OCI-LY7 (cell line): ENCODE data around the gene C2CD4D. TPM values are rescaled to one million over a fixed set of nuclear protein-coding genes. Genes with fewer than 3 reads are reported as not detected.

Source experiments
- BruUV-seq: library from RNA; stranded (reverse); fragments of 400-500 nt; replicated peaks from 2 replicates; lab custom pipeline; 2021; lab: Mats Ljungman, UMichigan
- CTCF ChIA-PET: fragments of 300-600 bp; sonication (Branson Sonifier 250); formaldehyde crosslinking; loops from one replicate; lab custom pipeline; 2022; ENCODE audit warnings: antibody characterized with exemption; ENCODE audit not compliant: unreplicated experiment; lab: Charles Lee
- POLR2A ChIA-PET: fragments of 300-600 bp; sonication (Branson Sonifier 250); formaldehyde crosslinking; loops from one replicate; lab custom pipeline; 2022; ENCODE audit warnings: antibody characterized with exemption; lab: Charles Lee
- DNase-seq: peaks from one replicate; pipeline ENCODE4 v3.0.0-alpha.2; 2015; ENCODE audit warnings: low spot score
- H2AFZ ChIP-seq: fragments of 200-600 bp; sonication (generic), shearing (Covaris generic); 2 replicates; pipeline ENCODE4 v1.6.1; 2014; ENCODE audit warnings: mild to moderate bottlenecking, antibody characterized with exemption, low read length, moderate library complexity
- H3K27ac ChIP-seq: fragments of 200-600 bp; sonication (generic); 2 replicates; pipeline ENCODE4 v1.5.1; 2014; ENCODE audit warnings: mixed run types, low read depth, mild to moderate bottlenecking, moderate library complexity, low read length, inconsistent platforms; ENCODE audit not compliant: poor library complexity, severe bottlenecking
- H3K36me3 ChIP-seq: fragments of 200-600 bp; sonication (generic); 2 replicates; pipeline ENCODE4 v1.6.1; 2014; ENCODE audit warnings: mild to moderate bottlenecking, antibody characterized with exemption, low read length, moderate library complexity, mixed read lengths; ENCODE audit not compliant: insufficient read depth
- H3K4me1 ChIP-seq: fragments of 200-600 bp; sonication (generic); 2 replicates; pipeline ENCODE4 v1.5.1; 2014; ENCODE audit warnings: mild to moderate bottlenecking, low read length; ENCODE audit not compliant: insufficient read depth, poor library complexity, severe bottlenecking
- H3K4me2 ChIP-seq: fragments of 200-600 bp; sonication (generic); 2 replicates; pipeline ENCODE4 v1.6.1; 2014; ENCODE audit warnings: mild to moderate bottlenecking, low read length
- H3K4me3 ChIP-seq: fragments of 200-600 bp; sonication (generic); 2 replicates; pipeline ENCODE4 v1.5.1; 2014; ENCODE audit warnings: mild to moderate bottlenecking, low read depth, low read length; ENCODE audit not compliant: poor library complexity, severe bottlenecking
- H3K79me2 ChIP-seq: fragments of 200-600 bp; sonication (generic); 2 replicates; pipeline ENCODE4 v1.6.1; 2016; ENCODE audit warnings: low read depth, mild to moderate bottlenecking, low read length, moderate library complexity, mixed read lengths; ENCODE audit not compliant: insufficient read depth
- H3K9me2 ChIP-seq: fragments of 200-600 bp; sonication (generic); 2 replicates; pipeline ENCODE4 v1.6.1; 2016; ENCODE audit warnings: mild to moderate bottlenecking, low read length, mixed read lengths; ENCODE audit not compliant: insufficient read depth
- H3K9me3 ChIP-seq: fragments of 200-600 bp; sonication (generic); 2 replicates; pipeline ENCODE4 v1.6.1; 2014; ENCODE audit warnings: mild to moderate bottlenecking, mixed run types, low read length, mixed read lengths
- H4K20me1 ChIP-seq: fragments of 200-600 bp; sonication (generic); 2 replicates; pipeline ENCODE4 v1.6.1; 2014; ENCODE audit warnings: mild to moderate bottlenecking, antibody characterized with exemption, low read length, moderate library complexity, mixed read lengths; ENCODE audit not compliant: insufficient read depth
- EZH2phosphoT487 ChIP-seq: fragments of 200-600 bp; sonication (generic); IDR thresholded peaks from 2 replicates; pipeline ENCODE4 v1.6.1; 2018; ENCODE audit warnings: low read depth, borderline replicate concordance, mild to moderate bottlenecking, mixed run types, antibody characterized with exemption, low read length, moderate library complexity, mixed read lengths
- intact Hi-C: fragments of 100-400 bp; cut with micrococcal nuclease; formaldehyde crosslinking; loops from one replicate; pipeline ENCODE4 v1.10.0; 2022; ENCODE audit not compliant: unreplicated experiment
- total RNA-seq, 2 experiments: library from RNA; depleted of rRNA in 1 of 2; stranded (reverse); fragments of >200 nt in 1 of 2; shearing (Covaris generic) in 1 of 2; gene quantifications; 2 replicates each; pipeline ENCODE4 v1.2.3, GENCODE V29; 2014 to 2022
- TF ChIP-seq, protein P1 (sequence below): fragments of 200-600 bp; sonication (generic); conservative IDR thresholded peaks from 2 replicates; pipeline ENCODE4 v1.5.1; 2014; ENCODE audit warnings: mild to moderate bottlenecking, antibody characterized with exemption, low read length, moderate library complexity, mixed read lengths

C2CD4D gene
- total RNA-seq, 2 experiments from 2014 or later = not detected

DNA sequence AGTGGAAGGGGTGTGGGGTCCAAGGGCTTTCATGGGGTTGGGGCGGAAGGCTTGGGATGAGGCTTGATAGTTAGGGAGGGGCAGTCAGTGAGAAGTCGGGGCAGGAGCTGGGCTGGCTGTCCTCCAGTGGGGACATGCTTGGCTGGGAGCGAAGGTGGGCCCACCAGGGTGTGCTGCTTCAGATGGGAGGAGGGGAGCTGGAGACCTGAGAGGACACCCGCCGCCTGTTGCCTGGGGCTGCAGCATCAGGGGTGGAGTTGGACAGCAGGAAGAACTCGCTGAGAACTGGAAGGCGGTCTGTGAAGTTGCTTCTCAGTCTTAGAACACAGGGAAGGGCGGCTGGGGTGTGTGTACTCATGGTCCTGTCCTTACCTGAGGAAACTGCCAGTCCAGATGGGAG, 12.3 kb upstream of the C2CD4D start:
- no peaks in the 10 kb centered on the region for H4K20me1 ChIP-seq
- no peak overlapping the region for H3K27ac ChIP-seq
- no peaks in the 10 kb centered on the region for H3K9me2 ChIP-seq
- intact Hi-C loops = no loop called here
- TF ChIP-seq, protein P1, sequence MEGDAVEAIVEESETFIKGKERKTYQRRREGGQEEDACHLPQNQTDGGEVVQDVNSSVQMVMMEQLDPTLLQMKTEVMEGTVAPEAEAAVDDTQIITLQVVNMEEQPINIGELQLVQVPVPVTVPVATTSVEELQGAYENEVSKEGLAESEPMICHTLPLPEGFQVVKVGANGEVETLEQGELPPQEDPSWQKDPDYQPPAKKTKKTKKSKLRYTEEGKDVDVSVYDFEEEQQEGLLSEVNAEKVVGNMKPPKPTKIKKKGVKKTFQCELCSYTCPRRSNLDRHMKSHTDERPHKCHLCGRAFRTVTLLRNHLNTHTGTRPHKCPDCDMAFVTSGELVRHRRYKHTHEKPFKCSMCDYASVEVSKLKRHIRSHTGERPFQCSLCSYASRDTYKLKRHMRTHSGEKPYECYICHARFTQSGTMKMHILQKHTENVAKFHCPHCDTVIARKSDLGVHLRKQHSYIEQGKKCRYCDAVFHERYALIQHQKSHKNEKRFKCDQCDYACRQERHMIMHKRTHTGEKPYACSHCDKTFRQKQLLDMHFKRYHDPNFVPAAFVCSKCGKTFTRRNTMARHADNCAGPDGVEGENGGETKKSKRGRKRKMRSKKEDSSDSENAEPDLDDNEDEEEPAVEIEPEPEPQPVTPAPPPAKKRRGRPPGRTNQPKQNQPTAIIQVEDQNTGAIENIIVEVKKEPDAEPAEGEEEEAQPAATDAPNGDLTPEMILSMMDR = no peak
- TF ChIP-seq EZH2phosphoT487 = no peak
- CTCF ChIA-PET = no interaction called here
- POLR2A ChIA-PET = interaction anchor here (1.4 kb wide), 1 partner anchor 14 kb away, joined by 4 read pairs; no protein-coding TSS in a partner anchor
- H3K9me3 ChIP-seq = no peaks in the 10 kb centered on the region
- no peaks in the 10 kb centered on the region for H3K79me2 ChIP-seq
- H3K4me1 ChIP-seq = no peaks in the 10 kb centered on the region
- no peaks in the 10 kb centered on the region for H3K36me3 ChIP-seq
- no TSS peak for BruUV-seq
- no peak overlapping the region for H2AFZ ChIP-seq
- H3K4me2 ChIP-seq = no peak overlapping the region
- no peak for DNase-seq
- no peak overlapping the region for H3K4me3 ChIP-seq

DNA sequence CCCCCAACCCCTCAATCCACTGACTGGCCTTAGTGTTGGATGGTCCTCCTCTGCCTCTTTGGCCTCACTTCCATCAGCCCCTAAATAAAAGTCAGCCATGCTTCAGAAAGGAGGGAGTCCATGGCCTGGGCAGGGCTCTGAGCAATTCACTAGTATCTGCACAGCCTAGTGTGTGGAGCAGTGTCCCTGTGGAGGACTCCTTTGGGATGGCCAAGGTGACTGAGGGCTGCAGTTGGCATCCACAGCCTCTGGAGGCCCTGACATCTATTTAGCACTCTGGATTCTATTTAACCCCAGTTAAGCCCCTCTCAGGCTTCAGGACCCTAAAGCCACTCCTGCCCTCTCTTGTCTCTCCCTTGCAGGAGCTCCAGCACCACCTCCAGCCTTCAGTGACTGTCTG, 10.3 kb upstream of the C2CD4D start:
- no peak overlapping the region for H3K4me3 ChIP-seq
- no peak overlapping the region for H3K4me2 ChIP-seq
- H3K9me3 ChIP-seq = no peaks in the 10 kb centered on the region
- intact Hi-C loops = loop anchor here (2.0 kb wide), 1 partner anchor 75 kb away; no protein-coding TSS in a partner anchor
- no peak for TF ChIP-seq EZH2phosphoT487
- TF ChIP-seq, protein P1 = no peak
- no TSS peak for BruUV-seq
- H3K79me2 ChIP-seq = no peaks in the 10 kb centered on the region
- no peak overlapping the region for H2AFZ ChIP-seq
- H3K27ac ChIP-seq = no peak overlapping the region
- no peaks in the 10 kb centered on the region for H4K20me1 ChIP-seq
- ChIA-PET POLR2A (no interaction called here), CTCF (no interaction called here)
- no peaks in the 10 kb centered on the region for H3K36me3 ChIP-seq
- H3K4me1 ChIP-seq = peaks cover 5% of the 10 kb centered on the region
- DNase-seq = no peak
- no peaks in the 10 kb centered on the region for H3K9me2 ChIP-seq

DNA sequence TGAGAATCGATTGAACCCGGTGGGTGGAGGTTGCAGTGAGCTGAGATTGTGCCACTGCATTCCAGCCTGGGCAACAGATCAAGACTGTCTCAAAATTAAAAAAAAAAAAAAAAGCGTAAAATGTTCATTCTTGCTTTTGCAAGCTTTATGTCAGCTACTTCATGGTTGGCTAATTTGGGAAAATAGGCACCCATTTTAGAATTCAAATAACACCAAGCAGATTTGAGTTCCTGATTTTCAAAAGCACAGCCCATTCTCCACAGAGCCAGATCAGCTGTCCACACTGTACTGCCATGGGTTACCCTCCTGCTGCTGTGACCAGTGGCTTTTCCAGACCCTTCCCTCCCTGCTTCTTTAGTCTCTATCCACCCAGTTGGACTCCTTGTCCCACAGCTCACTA, 9.5 kb upstream of the C2CD4D start:
- Histone ChIP-seq H3K36me3 (no peaks in the 10 kb centered on the region), H2AFZ (no peak overlapping the region), H3K9me2 (no peaks in the 10 kb centered on the region), H3K4me2 (no peak overlapping the region), H3K27ac (no peak overlapping the region), H3K4me1 (peaks cover 8% of the 10 kb centered on the region), H3K4me3 (no peak overlapping the region), H3K9me3 (no peaks in the 10 kb centered on the region), H4K20me1 (no peaks in the 10 kb centered on the region), H3K79me2 (no peaks in the 10 kb centered on the region)
- no TSS peak for BruUV-seq
- CTCF ChIA-PET = no interaction called here
- no peak for TF ChIP-seq EZH2phosphoT487
- TF ChIP-seq, protein P1 = no peak
- intact Hi-C loops = loop anchor here (2.0 kb wide), 1 partner anchor 76 kb away; no protein-coding TSS in a partner anchor
- no peak for DNase-seq
- POLR2A ChIA-PET = interaction anchor here (0.6 kb wide), 2 partner anchors 173 to 269 kb away, joined by 3 read pairs; no protein-coding TSS in a partner anchor
